GM23338 (cell line): ENCODE results near the gene TBK1. TPM values are rescaled to one million over a fixed set of nuclear protein-coding genes. Genes with fewer than 3 reads are reported as not detected.

Experiments used
- ATAC-seq: fragments of 200-7000 bp; cut with Tn5 transposase; 3 replicates; pipeline ENCODE4 v1.9.1; 2020
- DNase-seq: peaks from one replicate; pipeline ENCODE4 v3.0.0-alpha.2; 2015; ENCODE audit warnings: low spot score
- H2AFZ ChIP-seq: fragments of 200-600 bp; sonication (generic); 2 replicates; pipeline ENCODE4 v1.8.0; 2016; ENCODE audit warnings: antibody characterized with exemption, mild to moderate bottlenecking, moderate library complexity
- H3F3A ChIP-seq: fragments of 200-600 bp; sonication (generic); replicated peaks from 2 replicates; pipeline ENCODE4 v1.8.0; 2017; ENCODE audit warnings: antibody characterized with exemption, mixed run types, low read depth
- H3K27ac ChIP-seq: fragments of 200-600 bp; sonication (generic); 2 replicates; pipeline ENCODE4 v1.6.1; 2016; ENCODE audit warnings: low read depth
- H3K27me3 ChIP-seq: fragments of 200-600 bp; sonication (generic); 2 replicates; pipeline ENCODE4 v1.8.0; 2016; ENCODE audit warnings: mild to moderate bottlenecking, mixed run types, moderate library complexity; ENCODE audit not compliant: insufficient read depth
- H3K36me3 ChIP-seq: fragments of 200-600 bp; sonication (generic); 2 replicates; pipeline ENCODE4 v1.8.0; 2016; ENCODE audit warnings: mild to moderate bottlenecking; ENCODE audit not compliant: insufficient read depth
- H3K4me1 ChIP-seq: fragments of 200-600 bp; sonication (generic); 2 replicates; pipeline ENCODE4 v1.8.0; 2016; ENCODE audit warnings: mild to moderate bottlenecking, moderate library complexity; ENCODE audit not compliant: insufficient read depth
- H3K4me2 ChIP-seq: fragments of 200-600 bp; sonication (generic); 2 replicates; pipeline ENCODE4 v1.7.1; 2017; ENCODE audit warnings: mixed run types
- H3K4me3 ChIP-seq: fragments of 200-600 bp; sonication (generic); 2 replicates; pipeline ENCODE4 v1.6.1; 2016; ENCODE audit warnings: mixed run types
- H3K79me2 ChIP-seq: fragments of 200-600 bp; sonication (generic); replicated peaks from 2 replicates; pipeline ENCODE4 v1.8.0; 2017; ENCODE audit warnings: mild to moderate bottlenecking; ENCODE audit not compliant: insufficient read depth
- H3K9me2 ChIP-seq: fragments of 200-600 bp; sonication (generic); 2 replicates; pipeline ENCODE4 v1.8.0; 2017; ENCODE audit not compliant: insufficient read depth
- H4K20me1 ChIP-seq: fragments of 200-600 bp; sonication (generic); replicated peaks from 2 replicates; pipeline ENCODE4 v1.8.0; 2017; ENCODE audit warnings: mild to moderate bottlenecking; ENCODE audit not compliant: insufficient read depth
- H3K27ac Mint-ChIP-seq: 2 replicates; pipeline ENCODE4 v1.8.0; 2020; ENCODE audit warnings: inconsistent platforms, mild to moderate bottlenecking, moderate library complexity, mixed read lengths
- H3K27me3 Mint-ChIP-seq: 3 replicates; pipeline ENCODE4 v1.8.0; 2022; ENCODE audit warnings: low read depth, mild to moderate bottlenecking, moderate library complexity, mixed read lengths, inconsistent platforms; ENCODE audit not compliant: insufficient read depth, poor library complexity
- H3K36me3 Mint-ChIP-seq: 3 replicates; pipeline ENCODE4 v1.8.0; 2021; ENCODE audit warnings: low read depth, mild to moderate bottlenecking, inconsistent platforms, moderate library complexity, mixed read lengths
- H3K4me1 Mint-ChIP-seq: 3 replicates; pipeline ENCODE4 v1.8.0; 2020; ENCODE audit warnings: mild to moderate bottlenecking, inconsistent platforms, mixed read lengths
- H3K4me3 Mint-ChIP-seq: 3 replicates; pipeline ENCODE4 v1.8.0; 2021; ENCODE audit warnings: moderate library complexity, mild to moderate bottlenecking, inconsistent platforms, mixed read lengths
- H3K9me3 Mint-ChIP-seq: 3 replicates; pipeline ENCODE4 v1.8.0; 2020; ENCODE audit warnings: moderate library complexity, mild to moderate bottlenecking, inconsistent platforms, mixed read lengths
- CREB1 ChIP-seq: fragments of 250-450 bp; sonication (Bioruptor Pico); IDR thresholded peaks from 2 replicates; pipeline ENCODE4 v1.5.0; 2020; ENCODE audit warnings: low read depth, mild to moderate bottlenecking, moderate library complexity
- EZH2 ChIP-seq: fragments of 200-600 bp; sonication (generic); IDR thresholded peaks from one replicate; pipeline ENCODE4 v1.8.0; 2017; ENCODE audit warnings: antibody characterized with exemption, mild to moderate bottlenecking, low read depth; ENCODE audit not compliant: unreplicated experiment
- EZH2phosphoT487 ChIP-seq: fragments of 200-600 bp; sonication (generic); IDR thresholded peaks from one replicate; pipeline ENCODE4 v1.8.1; 2018; ENCODE audit warnings: antibody characterized with exemption; ENCODE audit not compliant: unreplicated experiment
- JUNB ChIP-seq: IDR thresholded peaks from one replicate; pipeline ENCODE4 v1.6.1; 2016; ENCODE audit warnings: antibody characterized with exemption; ENCODE audit not compliant: unreplicated experiment
- NANOG ChIP-seq: IDR thresholded peaks from 2 replicates; pipeline ENCODE4 v1.6.1; 2016; ENCODE audit warnings: antibody characterized with exemption, borderline replicate concordance
- POLR2AphosphoS5 ChIP-seq: IDR thresholded peaks from 2 replicates; pipeline ENCODE4 v1.6.1; 2016; ENCODE audit warnings: antibody characterized with exemption, low read depth
- STAT1 ChIP-seq: IDR thresholded peaks from one replicate; pipeline ENCODE4 v1.6.1; 2016; ENCODE audit warnings: antibody characterized with exemption; ENCODE audit not compliant: unreplicated experiment
- ZNF114 ChIP-seq: fragments of 250-450 bp; sonication (Bioruptor Pico); IDR thresholded peaks from 2 replicates; pipeline ENCODE4 v1.5.0; 2020; ENCODE audit warnings: mild to moderate bottlenecking, moderate library complexity
- ZNF331 ChIP-seq: fragments of 250-450 bp; sonication (Bioruptor Pico); IDR thresholded peaks from 2 replicates; pipeline ENCODE4 v1.5.0; 2020; ENCODE audit warnings: low read depth, mild to moderate bottlenecking, moderate library complexity
- polyA plus RNA-seq: library from polyadenylated mRNA; unstranded; fragments of >200 nt; fragmentation: Nextera tagmentation; extraction: Ambion mirVana; gene quantifications from 2 replicates; pipeline ENCODE4 v1.2.1, GENCODE V29; 2016
- total RNA-seq: library from RNA; depleted of rRNA; stranded (reverse); fragments of >200 nt; shearing (Covaris generic); gene quantifications from 2 replicates; pipeline ENCODE4 v1.2.3, GENCODE V29; 2014
- TF ChIP-seq, protein P1 (sequence below): fragments of 250-450 bp; sonication (Bioruptor Pico); IDR thresholded peaks from 2 replicates; pipeline ENCODE4 v1.5.0; 2020; ENCODE audit warnings: mild to moderate bottlenecking, moderate library complexity
- TF ChIP-seq, protein P2 (sequence below): IDR thresholded peaks from one replicate; pipeline ENCODE4 v1.6.1; 2018; ENCODE audit warnings: antibody characterized with exemption; ENCODE audit not compliant: unreplicated experiment
- TF ChIP-seq, protein P3 (sequence below): IDR thresholded peaks from 2 replicates; pipeline ENCODE4 v1.6.1; 2016; ENCODE audit warnings: antibody characterized with exemption
- TF ChIP-seq, protein P4 (sequence below), 2 experiments: fragments of 200-600 bp in 1 of 2; sonication (generic) in 1 of 2; conservative IDR thresholded peaks; 2 replicates each; pipeline versions ENCODE4 v1.5.1 to v1.6.1; 2016 to 2017; ENCODE audit warnings: antibody characterized with exemption in 2 of 2, low read depth in 2 of 2, mild to moderate bottlenecking in 2 of 2, moderate library complexity in 1 of 2

The TBK1 gene
- total and polyA plus RNA-seq, 2 experiments from 2014 or later: 21.7 to 29.9 TPM

DNA sequence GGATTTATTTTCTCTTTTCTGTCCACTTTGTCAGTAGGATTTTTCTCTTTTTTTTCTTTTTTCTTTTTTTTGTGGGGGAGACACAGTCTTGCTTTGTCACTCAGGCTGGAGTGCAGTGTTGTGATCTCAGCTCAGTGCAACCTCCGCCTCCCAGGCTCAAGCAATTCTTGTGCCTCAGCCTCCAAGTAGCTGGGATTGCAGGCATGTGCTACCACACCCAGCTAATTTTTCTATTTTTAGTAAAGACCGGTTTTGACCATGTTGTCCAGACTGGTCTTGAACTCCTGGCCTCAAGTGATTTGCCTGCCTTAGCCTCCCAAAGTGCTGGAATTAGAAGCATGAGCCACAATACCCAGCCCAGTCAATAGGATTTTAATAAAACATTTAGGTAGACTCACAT, 21.0 kb upstream of the TBK1 start:
- H3K4me1 Mint-ChIP-seq: no peaks in the 10 kb centered on the region

More for the DNA sequence above, 21.0 kb upstream of the TBK1 start:
- Mint-ChIP-seq H3K36me3 (peaks cover 97% of the 10 kb centered on the region), H3K27me3 (no peaks in the 10 kb centered on the region), H3K9me3 (no peaks in the 10 kb centered on the region), H3K27ac (peak overlapping the region; percentile 55; the same call in 1 of the 2 replicates), H3K4me3 (no peak overlapping the region)
- Histone ChIP-seq H4K20me1 (peaks cover 14% of the 10 kb centered on the region), H3K79me2 (0 out of 2 replicates have a peak, but pooled peaks cover 11% of the 10 kb centered on the region), H3F3A (peaks cover 11% of the 10 kb centered on the region; the same call in 1 of the 2 replicates), H3K4me2 (no peak overlapping the region), H3K4me1 (no peaks in the 10 kb centered on the region), H3K27me3 (no peaks in the 10 kb centered on the region), H2AFZ (no peak overlapping the region), H3K27ac (no peak overlapping the region), H3K9me2 (no peaks in the 10 kb centered on the region), H3K4me3 (no peak overlapping the region), H3K36me3 (peaks cover 90% of the 10 kb centered on the region)
- ATAC-seq (no peak), DNase-seq (no peak)
- TF ChIP-seq, protein P1, sequence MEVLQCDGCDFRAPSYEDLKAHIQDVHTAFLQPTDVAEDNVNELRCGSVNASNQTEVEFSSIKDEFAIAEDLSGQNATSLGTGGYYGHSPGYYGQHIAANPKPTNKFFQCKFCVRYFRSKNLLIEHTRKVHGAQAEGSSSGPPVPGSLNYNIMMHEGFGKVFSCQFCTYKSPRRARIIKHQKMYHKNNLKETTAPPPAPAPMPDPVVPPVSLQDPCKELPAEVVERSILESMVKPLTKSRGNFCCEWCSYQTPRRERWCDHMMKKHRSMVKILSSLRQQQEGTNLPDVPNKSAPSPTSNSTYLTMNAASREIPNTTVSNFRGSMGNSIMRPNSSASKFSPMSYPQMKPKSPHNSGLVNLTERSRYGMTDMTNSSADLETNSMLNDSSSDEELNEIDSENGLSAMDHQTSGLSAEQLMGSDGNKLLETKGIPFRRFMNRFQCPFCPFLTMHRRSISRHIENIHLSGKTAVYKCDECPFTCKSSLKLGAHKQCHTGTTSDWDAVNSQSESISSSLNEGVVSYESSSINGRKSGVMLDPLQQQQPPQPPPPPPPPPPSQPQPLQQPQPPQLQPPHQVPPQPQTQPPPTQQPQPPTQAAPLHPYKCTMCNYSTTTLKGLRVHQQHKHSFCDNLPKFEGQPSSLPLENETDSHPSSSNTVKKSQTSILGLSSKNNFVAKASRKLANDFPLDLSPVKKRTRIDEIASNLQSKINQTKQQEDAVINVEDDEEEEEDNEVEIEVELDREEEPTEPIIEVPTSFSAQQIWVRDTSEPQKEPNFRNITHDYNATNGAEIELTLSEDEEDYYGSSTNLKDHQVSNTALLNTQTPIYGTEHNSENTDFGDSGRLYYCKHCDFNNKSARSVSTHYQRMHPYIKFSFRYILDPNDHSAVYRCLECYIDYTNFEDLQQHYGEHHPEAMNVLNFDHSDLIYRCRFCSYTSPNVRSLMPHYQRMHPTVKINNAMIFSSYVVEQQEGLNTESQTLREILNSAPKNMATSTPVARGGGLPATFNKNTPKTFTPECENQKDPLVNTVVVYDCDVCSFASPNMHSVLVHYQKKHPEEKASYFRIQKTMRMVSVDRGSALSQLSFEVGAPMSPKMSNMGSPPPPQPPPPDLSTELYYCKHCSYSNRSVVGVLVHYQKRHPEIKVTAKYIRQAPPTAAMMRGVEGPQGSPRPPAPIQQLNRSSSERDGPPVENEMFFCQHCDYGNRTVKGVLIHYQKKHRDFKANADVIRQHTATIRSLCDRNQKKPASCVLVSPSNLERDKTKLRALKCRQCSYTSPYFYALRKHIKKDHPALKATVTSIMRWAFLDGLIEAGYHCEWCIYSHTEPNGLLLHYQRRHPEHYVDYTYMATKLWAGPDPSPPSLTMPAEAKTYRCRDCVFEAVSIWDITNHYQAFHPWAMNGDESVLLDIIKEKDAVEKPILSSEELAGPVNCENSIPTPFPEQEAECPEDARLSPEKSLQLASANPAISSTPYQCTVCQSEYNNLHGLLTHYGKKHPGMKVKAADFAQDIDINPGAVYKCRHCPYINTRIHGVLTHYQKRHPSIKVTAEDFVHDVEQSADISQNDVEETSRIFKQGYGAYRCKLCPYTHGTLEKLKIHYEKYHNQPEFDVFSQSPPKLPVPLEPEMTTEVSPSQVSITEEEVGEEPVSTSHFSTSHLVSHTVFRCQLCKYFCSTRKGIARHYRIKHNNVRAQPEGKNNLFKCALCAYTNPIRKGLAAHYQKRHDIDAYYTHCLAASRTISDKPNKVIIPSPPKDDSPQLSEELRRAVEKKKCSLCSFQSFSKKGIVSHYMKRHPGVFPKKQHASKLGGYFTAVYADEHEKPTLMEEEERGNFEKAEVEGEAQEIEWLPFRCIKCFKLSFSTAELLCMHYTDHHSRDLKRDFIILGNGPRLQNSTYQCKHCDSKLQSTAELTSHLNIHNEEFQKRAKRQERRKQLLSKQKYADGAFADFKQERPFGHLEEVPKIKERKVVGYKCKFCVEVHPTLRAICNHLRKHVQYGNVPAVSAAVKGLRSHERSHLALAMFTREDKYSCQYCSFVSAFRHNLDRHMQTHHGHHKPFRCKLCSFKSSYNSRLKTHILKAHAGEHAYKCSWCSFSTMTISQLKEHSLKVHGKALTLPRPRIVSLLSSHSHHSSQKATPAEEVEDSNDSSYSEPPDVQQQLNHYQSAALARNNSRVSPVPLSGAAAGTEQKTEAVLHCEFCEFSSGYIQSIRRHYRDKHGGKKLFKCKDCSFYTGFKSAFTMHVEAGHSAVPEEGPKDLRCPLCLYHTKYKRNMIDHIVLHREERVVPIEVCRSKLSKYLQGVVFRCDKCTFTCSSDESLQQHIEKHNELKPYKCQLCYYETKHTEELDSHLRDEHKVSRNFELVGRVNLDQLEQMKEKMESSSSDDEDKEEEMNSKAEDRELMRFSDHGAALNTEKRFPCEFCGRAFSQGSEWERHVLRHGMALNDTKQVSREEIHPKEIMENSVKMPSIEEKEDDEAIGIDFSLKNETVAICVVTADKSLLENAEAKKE (CRISPR knock-in tag): no peak
- no peak for TF ChIP-seq STAT1
- TF ChIP-seq, protein P2, sequence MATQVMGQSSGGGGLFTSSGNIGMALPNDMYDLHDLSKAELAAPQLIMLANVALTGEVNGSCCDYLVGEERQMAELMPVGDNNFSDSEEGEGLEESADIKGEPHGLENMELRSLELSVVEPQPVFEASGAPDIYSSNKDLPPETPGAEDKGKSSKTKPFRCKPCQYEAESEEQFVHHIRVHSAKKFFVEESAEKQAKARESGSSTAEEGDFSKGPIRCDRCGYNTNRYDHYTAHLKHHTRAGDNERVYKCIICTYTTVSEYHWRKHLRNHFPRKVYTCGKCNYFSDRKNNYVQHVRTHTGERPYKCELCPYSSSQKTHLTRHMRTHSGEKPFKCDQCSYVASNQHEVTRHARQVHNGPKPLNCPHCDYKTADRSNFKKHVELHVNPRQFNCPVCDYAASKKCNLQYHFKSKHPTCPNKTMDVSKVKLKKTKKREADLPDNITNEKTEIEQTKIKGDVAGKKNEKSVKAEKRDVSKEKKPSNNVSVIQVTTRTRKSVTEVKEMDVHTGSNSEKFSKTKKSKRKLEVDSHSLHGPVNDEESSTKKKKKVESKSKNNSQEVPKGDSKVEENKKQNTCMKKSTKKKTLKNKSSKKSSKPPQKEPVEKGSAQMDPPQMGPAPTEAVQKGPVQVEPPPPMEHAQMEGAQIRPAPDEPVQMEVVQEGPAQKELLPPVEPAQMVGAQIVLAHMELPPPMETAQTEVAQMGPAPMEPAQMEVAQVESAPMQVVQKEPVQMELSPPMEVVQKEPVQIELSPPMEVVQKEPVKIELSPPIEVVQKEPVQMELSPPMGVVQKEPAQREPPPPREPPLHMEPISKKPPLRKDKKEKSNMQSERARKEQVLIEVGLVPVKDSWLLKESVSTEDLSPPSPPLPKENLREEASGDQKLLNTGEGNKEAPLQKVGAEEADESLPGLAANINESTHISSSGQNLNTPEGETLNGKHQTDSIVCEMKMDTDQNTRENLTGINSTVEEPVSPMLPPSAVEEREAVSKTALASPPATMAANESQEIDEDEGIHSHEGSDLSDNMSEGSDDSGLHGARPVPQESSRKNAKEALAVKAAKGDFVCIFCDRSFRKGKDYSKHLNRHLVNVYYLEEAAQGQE: no peak
- no peak for TF ChIP-seq JUNB
- no peak for TF ChIP-seq ZNF331 (CRISPR knock-in tag)
- TF ChIP-seq NANOG: no peak
- no peak for TF ChIP-seq EZH2
- TF ChIP-seq, protein P3, sequence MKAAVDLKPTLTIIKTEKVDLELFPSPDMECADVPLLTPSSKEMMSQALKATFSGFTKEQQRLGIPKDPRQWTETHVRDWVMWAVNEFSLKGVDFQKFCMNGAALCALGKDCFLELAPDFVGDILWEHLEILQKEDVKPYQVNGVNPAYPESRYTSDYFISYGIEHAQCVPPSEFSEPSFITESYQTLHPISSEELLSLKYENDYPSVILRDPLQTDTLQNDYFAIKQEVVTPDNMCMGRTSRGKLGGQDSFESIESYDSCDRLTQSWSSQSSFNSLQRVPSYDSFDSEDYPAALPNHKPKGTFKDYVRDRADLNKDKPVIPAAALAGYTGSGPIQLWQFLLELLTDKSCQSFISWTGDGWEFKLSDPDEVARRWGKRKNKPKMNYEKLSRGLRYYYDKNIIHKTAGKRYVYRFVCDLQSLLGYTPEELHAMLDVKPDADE: no peak
- TF ChIP-seq, protein P4, sequence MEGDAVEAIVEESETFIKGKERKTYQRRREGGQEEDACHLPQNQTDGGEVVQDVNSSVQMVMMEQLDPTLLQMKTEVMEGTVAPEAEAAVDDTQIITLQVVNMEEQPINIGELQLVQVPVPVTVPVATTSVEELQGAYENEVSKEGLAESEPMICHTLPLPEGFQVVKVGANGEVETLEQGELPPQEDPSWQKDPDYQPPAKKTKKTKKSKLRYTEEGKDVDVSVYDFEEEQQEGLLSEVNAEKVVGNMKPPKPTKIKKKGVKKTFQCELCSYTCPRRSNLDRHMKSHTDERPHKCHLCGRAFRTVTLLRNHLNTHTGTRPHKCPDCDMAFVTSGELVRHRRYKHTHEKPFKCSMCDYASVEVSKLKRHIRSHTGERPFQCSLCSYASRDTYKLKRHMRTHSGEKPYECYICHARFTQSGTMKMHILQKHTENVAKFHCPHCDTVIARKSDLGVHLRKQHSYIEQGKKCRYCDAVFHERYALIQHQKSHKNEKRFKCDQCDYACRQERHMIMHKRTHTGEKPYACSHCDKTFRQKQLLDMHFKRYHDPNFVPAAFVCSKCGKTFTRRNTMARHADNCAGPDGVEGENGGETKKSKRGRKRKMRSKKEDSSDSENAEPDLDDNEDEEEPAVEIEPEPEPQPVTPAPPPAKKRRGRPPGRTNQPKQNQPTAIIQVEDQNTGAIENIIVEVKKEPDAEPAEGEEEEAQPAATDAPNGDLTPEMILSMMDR (conservative IDR thresholded peaks at IDR 0.05; ENCODE audit: low read depth in 2 of 2): no peak
- no peak for TF ChIP-seq CREB1 (CRISPR knock-in tag)
- TF ChIP-seq POLR2AphosphoS5: no peak
- no peak for TF ChIP-seq EZH2phosphoT487
- no peak for TF ChIP-seq ZNF114 (CRISPR knock-in tag)
